HG02973 (cell line): ENCODE measurements around the gene RBM20.

Experiments
- ATAC-seq: cut with Tn5 transposase; IDR thresholded peaks from one replicate; pipeline ENCODE4 v1.9.1; 2021; ENCODE audit warnings: moderate library complexity; ENCODE audit not compliant: unreplicated experiment

RBM20 gene

GRCh38 chr10:110671788-110672579, 27.8 kb downstream of the RBM20 start:
- ATAC-seq: peak; percentile 99

GRCh38 chr10:110672580-110672919, 28.4 kb downstream of the RBM20 start:
- peak; percentile 20 for ATAC-seq

- ATAC-seq: no peak
These were observed 31.9 kb downstream of the RBM20 start for GRCh38 chr10:110676016-110676415.

- no peak for ATAC-seq
These were observed 35.5 kb downstream of the RBM20 start for GRCh38 chr10:110679486-110680272.

DNA sequence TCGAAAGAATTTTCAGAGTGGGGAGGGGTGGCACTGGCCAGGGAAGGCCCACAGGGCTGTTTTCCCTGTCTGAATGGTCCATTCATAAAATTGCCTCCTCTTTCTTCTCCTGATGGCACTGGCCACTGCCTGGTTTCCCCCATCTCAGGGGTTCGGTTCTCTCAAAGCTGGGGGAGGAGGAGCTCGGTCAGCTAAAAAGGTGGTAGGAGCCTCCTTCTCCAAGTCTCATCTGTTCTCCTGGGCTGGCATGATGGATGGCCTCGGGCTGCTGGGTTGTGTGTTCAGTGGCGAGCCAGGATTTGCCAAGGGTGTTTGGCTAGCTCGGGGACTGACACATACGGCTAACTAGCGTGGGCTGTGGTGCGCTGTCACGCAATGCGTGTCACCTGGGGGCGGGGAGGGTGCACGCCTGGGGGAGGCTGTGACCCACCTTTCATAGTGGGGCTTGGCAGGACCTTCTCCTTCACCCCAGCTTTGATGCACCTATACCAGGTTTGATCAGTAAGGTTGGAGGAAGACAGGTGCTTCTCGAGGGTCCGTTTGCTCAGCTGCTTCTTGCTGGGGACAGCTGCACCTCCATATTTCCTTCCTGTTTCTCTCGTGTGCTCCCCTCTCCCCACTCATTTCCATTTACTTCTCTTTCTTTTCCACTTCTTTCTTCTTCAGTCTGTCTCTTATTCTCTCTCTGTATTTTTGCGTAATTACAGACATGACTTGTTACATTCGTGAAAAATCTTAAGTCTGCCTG, 36.3 kb downstream of the RBM20 start:
- no peak for ATAC-seq

GRCh38 chr10:110681023-110681681, 37.0 kb downstream of the RBM20 start:
- ATAC-seq: no peak

DNA sequence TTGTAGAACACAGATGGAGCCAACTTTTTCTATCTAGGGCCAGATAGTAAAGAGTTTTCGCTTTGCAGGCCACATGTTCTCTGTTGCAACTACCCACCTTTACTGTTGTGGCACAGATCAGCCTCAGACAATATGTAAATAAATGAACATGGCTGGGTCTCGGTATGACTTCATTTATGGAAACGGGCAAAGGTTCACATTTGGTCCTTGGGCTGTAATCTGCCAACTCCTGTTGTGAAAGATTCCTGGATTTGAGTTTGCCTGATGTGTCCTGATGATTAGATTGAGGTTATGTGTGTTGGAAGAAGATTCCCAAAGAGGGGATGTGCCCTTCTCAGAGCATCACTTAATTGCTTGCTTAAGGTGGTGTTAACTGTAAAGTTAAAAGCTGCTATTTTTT, 38.2 kb downstream of the RBM20 start:
- ATAC-seq: no peak

- no peak for ATAC-seq
These were observed 40.8 kb downstream of the RBM20 start for GRCh38 chr10:110684800-110685446.

DNA sequence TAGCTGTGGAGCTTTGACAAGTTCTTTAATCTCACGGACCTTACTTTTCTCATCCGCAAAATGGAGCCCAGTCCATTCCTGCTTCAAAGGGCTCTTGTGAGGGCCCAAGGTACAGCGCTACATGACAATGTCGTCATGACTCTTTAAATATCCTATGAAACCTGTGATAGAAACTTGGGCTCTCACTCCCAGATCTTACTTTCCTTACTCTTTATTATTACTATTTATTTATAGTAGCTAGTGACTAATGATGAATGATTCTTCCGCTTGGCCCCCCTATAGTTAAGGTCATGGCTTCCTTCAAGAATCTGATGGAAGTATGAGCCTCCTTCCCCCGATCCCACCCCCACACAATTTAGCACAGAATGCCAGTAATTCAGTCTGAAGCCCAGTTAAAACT, 41.9 kb downstream of the RBM20 start:
- no peak for ATAC-seq

- ATAC-seq: no peak
These were observed 42.8 kb downstream of the RBM20 start for GRCh38 chr10:110686949-110687348.

- ATAC-seq: no peak
These were observed 43.3 kb downstream of the RBM20 start for GRCh38 chr10:110687400-110687799.

GRCh38 chr10:110691139-110691538, 47.0 kb downstream of the RBM20 start:
- ATAC-seq: no peak

DNA sequence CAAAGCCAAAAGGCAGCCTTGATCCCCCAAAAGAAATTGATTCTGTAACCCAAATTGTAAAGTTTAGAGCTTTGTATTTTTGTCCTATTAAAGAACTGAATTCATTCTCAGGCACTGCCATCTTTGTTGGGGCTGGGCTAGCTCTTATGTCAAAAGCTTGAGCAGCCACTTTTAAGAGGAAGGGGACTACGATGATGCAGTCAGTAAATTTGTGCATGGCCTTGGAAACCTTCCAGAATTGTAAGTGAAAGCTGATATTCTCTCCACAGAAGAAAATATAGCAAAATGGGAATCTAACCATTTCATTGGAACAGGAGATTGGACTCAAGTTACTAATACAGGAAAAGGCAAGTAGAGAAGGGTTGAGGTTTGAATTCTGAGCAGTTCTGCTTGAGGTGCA, 50.1 kb downstream of the RBM20 start:
- ATAC-seq: no peak

DNA sequence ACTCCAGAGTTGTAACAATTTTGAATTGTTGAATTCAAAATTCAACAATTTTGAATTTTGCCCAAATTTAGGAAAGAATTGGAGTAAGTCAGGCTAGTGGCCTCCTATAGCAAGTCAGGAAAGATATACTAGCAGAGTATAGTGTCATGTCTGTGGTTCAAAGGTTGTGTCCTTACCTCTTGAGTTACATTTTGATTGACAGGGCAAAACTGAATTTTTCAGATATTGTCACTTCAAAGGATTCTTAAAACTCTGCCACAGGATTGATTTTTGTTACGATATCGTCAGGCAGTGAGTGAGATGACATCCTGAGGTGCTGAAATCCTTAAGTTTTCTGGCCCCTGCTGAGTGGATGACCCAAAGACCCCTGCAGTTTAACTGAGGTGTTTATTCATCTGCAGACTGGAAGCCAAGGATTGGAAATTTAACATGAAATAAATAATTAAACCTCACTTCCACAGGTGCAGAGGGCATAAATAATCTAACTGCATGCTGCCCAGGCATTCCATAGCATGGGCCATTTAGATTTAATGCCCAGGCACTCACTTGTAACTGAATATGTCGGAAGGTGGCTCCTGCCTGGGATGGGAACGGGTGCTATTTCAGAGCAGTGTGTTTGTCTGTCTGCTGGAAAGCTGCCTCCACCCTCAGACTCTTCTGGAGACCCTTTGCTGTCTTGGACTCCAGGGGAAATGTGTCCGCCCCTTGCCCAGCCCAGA, 50.8 kb downstream of the RBM20 start:
- no peak for ATAC-seq

- no peak for ATAC-seq
These were observed 51.4 kb downstream of the RBM20 start for GRCh38 chr10:110695539-110695886.

DNA sequence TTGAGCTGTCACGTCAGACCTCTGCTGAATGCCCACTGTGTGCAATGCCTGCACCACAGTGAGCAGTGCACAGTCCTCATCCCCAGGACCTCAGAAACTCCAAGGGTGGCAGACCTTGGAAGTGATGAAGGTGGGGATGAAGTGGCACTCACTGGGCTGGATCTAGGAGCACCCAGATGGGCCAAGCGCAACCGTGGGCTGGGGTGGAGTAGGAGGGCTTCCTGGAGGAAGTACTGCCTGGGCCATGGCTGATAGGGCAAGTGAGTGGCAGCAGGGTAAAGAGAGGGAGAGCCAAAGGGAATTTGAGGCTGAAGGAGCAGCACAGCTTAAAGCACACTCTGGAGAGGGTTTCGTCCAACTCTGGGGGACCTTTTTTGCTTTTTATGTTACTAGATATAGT, 52.3 kb downstream of the RBM20 start:
- no peak for ATAC-seq

GRCh38 chr10:110698340-110698739, 54.2 kb downstream of the RBM20 start:
- no peak for ATAC-seq

DNA sequence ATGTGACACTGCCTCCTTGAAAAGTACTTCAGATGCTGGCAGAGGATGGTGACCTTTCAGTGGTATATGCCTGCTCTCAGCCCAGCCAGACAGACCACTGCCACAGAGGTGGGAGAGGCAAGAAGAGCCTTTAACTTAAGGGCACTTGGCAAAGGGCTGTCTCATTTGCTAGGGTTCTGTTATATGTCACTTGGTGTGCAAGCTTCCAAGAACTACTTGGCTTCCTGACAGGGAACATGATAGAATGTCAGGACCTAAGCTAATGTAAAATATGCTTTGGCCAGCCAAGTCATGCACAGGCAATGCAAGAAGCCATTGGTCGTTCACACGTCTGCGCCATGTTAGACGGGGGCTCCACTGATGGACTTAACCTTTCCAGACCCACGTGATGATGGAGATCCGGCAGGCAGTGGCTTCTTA, 54.7 kb downstream of the RBM20 start:
- ATAC-seq: no peak

GRCh38 chr10:110699859-110700468, 55.8 kb downstream of the RBM20 start:
- no peak for ATAC-seq
